SK-N-SH treated with all-trans-retinoic acid at 6 μM for 48 hours (cell line): Measurements from ENCODE around the gene SMLR1.

Experiments used
- ARNTL ChIP-seq: fragments of 450-650 bp; formaldehyde crosslinking; IDR thresholded peaks from 2 replicates; pipeline ENCODE4 v1.5.0; 2020; ENCODE audit warnings: low read depth, mild to moderate bottlenecking, moderate library complexity, borderline replicate concordance
- CSDC2 ChIP-seq: fragments of 250-450 bp; sonication (Bioruptor Pico); IDR thresholded peaks from 2 replicates; pipeline ENCODE4 v1.5.0; 2020; ENCODE audit warnings: mild to moderate bottlenecking, moderate library complexity
- ISL1 ChIP-seq: fragments of 250-450 bp; sonication (Bioruptor Pico); IDR thresholded peaks from 2 replicates; pipeline ENCODE4 v2.1.2; 2022; ENCODE audit warnings: mild to moderate bottlenecking, moderate library complexity
- PATZ1 ChIP-seq: fragments of 250-450 bp; sonication (Bioruptor Pico); IDR thresholded peaks from 2 replicates; pipeline ENCODE4 v1.8.0; 2020; ENCODE audit warnings: mild to moderate bottlenecking, moderate library complexity, borderline replicate concordance
- ZFP3 ChIP-seq: fragments of 250-450 bp; sonication (Bioruptor Pico); IDR thresholded peaks from 2 replicates; pipeline ENCODE4 v1.5.0; 2020; ENCODE audit warnings: mild to moderate bottlenecking, moderate library complexity
- ZNF565 ChIP-seq: fragments of 450-650 bp; formaldehyde crosslinking; conservative IDR thresholded peaks from 2 replicates; pipeline ENCODE4 v1.5.0; 2020; ENCODE audit warnings: low read depth, mild to moderate bottlenecking, moderate library complexity
- ZNF8 ChIP-seq: fragments of 450-650 bp; formaldehyde crosslinking; IDR thresholded peaks from 2 replicates; pipeline ENCODE4 v1.5.0; 2020; ENCODE audit warnings: mild to moderate bottlenecking, moderate library complexity
- TF ChIP-seq, protein P1 (sequence below): fragments of 250-450 bp; sonication (Bioruptor Pico); IDR thresholded peaks from 2 replicates; pipeline ENCODE4 v1.5.1; 2020; ENCODE audit warnings: low read depth, mild to moderate bottlenecking, moderate library complexity

DNA sequence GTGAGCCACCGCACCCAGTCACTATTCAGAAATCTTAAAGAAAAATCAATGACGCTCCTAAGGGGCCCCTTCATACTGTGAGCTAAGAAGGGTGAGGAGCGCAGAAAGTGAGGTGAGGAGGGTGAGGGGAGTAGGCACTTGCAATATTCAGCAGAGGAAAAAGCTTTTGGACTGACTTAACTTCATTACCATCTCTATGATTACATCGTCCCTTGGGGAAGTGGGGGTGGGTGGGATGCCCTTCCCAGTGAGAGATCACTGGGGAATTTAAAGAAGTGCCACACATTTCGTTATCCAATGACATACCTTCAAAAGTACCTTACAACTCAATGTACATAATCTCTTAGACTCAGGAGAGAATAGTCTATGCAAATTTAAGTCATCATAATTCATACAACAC is 46.5 kb downstream of the SMLR1 start:
- TF ChIP-seq PATZ1 (CRISPR knock-in tag) (no peak), ARNTL (CRISPR knock-in tag) (no peak), ZNF8 (CRISPR knock-in tag) (no peak), ISL1 (CRISPR knock-in tag) (no peak), CSDC2 (CRISPR knock-in tag) (no peak), ZNF565 (CRISPR knock-in tag) (no peak), ZFP3 (CRISPR knock-in tag) (no peak)
- TF ChIP-seq, protein P1, sequence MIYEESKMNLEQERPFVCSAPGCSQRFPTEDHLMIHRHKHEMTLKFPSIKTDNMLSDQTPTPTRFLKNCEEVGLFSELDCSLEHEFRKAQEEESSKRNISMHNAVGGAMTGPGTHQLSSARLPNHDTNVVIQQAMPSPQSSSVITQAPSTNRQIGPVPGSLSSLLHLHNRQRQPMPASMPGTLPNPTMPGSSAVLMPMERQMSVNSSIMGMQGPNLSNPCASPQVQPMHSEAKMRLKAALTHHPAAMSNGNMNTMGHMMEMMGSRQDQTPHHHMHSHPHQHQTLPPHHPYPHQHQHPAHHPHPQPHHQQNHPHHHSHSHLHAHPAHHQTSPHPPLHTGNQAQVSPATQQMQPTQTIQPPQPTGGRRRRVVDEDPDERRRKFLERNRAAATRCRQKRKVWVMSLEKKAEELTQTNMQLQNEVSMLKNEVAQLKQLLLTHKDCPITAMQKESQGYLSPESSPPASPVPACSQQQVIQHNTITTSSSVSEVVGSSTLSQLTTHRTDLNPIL (CRISPR knock-in tag), result no peak
